Cardiac fibroblast (primary cell): ENCODE data around the gene BMPR2.
"Not testable (repeated sequence)": the region's sequence is repeated elsewhere in the genome, so short reads cannot be mapped to it uniquely, and the experiment has no call there.

ENCODE experiments used
- DNase-seq, 2 donors: peaks; one replicate each; pipeline versions ENCODE4 v3.0.0 to v3.0.0-alpha.2; 2010; ENCODE audit warnings: low read depth in 2 of 2
- H3K4me3 ChIP-seq, 2 donors: replicated peaks in 1 of 2; 1 replicate in 1 of 2; 2 replicates in 1 of 2; pipeline ENCODE4 v1.5.1; 2011; ENCODE audit warnings: low read depth in 2 of 2, low read length in 2 of 2, mild to moderate bottlenecking in 2 of 2, moderate library complexity in 1 of 2
- TF ChIP-seq, protein P1 (sequence below): IDR thresholded peaks from one replicate; pipeline ENCODE4 v1.5.1; 2011; ENCODE audit warnings: low read depth, mild to moderate bottlenecking, low read length, inconsistent platforms

Gene BMPR2

DNA sequence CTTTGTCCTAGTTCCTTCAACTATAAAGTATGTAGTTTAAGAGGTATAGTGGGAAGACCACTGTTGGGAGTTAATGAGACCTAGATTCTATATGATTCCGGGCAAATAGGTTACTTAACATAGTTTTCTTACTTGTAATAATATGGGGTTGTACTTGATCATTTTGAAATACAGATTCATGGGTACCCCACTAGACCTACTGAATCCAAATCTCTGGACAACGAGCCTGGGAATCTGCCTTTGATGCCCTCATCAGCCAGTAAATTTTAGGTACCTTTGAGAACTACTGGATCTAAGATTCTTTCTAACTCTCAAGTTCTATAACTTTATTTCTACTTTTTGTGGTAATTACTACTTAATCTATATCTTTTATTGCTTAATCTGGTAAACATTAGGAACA, 6.6 kb downstream of the BMPR2 start:
- DNase-seq = no peak
- no peak overlapping the region for H3K4me3 ChIP-seq
- TF ChIP-seq, protein P1, sequence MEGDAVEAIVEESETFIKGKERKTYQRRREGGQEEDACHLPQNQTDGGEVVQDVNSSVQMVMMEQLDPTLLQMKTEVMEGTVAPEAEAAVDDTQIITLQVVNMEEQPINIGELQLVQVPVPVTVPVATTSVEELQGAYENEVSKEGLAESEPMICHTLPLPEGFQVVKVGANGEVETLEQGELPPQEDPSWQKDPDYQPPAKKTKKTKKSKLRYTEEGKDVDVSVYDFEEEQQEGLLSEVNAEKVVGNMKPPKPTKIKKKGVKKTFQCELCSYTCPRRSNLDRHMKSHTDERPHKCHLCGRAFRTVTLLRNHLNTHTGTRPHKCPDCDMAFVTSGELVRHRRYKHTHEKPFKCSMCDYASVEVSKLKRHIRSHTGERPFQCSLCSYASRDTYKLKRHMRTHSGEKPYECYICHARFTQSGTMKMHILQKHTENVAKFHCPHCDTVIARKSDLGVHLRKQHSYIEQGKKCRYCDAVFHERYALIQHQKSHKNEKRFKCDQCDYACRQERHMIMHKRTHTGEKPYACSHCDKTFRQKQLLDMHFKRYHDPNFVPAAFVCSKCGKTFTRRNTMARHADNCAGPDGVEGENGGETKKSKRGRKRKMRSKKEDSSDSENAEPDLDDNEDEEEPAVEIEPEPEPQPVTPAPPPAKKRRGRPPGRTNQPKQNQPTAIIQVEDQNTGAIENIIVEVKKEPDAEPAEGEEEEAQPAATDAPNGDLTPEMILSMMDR = no peak

DNA sequence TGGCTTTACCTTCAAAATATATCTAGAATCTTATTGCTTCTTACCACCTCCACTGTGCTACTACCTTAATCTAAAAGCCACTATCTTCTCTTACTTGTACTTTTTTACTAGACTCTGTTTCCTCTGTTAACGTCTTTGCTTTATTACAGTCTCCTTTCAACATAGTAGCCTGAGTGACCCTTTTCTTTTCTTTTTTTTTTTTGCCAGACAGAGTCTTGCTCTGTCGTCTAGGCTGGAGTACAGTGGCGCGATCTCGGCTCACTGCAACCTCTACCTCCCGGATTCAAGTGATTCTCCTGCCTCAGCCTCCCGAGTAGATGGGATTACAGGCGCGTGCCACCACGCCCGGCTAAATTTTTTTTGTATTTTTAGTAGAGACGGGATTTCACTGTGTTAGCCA, 10.4 kb downstream of the BMPR2 start:
- DNase-seq, H3K4me3 ChIP-seq: not testable (repeated sequence)

DNA sequence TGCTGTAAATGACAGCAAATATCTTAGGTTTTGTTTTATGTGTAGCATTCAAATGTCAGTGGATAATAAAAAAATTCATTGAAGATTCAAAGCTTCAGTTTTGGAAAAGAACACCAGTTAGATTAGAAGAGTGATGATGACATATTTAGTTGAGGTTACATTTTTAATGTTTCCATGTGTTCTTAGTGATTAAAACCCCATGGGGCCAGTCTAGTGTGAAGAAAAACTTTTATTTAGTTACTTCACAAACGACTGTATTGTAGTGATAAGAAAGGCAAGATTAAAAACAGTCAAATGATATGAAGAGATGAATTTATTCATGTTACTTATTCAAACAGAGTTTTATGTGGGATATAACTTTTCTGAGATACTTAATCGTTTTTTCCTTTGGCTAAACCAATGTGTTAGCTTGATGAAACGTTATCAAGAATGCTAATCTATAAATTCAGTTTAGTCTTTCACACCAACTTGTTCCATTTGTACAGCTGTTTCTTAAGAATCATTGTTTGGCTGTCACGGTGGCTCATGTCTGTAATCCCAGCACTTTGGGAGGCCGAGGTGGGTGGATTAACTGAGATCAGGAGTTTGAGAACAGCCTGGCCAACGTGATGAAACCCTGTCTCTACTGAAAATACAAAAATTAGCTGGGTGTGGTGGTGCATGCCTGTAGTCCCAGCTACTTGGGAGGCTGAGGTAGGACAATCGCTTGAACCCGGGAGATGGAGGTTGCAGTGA, 11.6 kb downstream of the BMPR2 start:
- peak; percentile 56 to 64 for DNase-seq
- TF ChIP-seq, protein P1 = no peak
- no peak overlapping the region for H3K4me3 ChIP-seq

DNA sequence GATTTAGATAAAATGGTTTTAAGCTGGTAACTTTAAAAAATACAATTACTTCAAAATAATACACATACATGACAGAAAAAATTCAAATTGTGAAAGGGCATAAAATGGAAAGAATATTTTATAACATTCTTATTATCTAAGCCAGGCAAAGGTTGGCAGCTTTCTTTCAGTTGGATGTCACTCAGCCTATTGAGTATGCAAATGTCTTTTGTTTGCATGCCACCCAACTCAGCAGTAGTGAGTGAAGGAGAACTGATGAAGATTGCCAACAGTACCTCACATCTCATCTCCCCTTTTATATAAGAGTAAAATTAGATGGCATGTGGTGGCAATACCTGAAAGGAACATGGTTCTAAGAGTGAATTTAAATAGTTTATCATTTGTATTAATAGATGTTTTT, 24.8 kb downstream of the BMPR2 start:
- DNase-seq = no peak
- TF ChIP-seq, protein P1 = no peak
- H3K4me3 ChIP-seq = no peak overlapping the region

DNA sequence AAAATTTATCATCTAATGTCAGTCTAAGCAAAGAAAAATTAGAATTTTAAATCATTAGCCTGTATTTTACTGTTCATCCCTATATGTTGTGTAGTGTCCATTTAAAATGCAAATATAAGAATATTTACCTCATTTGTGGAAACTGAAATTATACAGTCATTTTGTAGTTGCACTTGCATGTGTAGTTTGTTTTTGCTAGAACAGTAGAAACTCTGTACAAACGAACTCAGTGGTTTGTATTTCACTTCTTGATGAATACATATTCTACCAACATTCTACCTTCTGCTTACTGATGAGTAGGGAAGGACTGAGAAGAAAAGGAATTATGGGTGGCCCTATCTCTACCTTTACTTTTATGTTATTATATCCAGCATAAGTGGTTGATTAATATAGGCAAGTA, 29.7 kb downstream of the BMPR2 start:
- no peak for DNase-seq
- H3K4me3 ChIP-seq = no peak overlapping the region
- TF ChIP-seq, protein P1 = no peak

DNA sequence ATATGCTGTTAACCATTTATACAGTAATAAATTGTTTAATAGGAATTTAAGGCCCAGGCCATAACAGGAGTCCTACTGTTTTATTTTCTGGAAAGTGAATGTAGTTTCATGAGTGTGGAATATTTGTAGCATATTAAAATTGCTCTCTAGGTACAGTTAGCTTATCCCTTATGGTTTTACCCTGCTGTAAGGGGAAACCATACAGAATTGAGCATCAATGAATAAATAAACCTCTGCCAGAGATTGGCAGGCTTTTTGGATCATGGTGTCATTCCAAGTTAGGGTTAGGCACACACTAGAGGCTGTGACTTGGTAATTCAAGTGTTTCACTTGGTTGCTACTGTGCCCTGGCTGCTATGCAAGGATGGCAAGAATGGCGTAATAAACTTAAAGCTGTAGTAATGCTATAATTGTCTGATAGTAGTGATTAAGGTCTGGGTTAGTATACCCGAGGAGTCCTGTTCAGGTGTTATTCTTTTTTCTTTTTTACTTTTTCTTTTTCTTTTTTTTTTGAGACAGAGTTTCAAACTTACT, 30.4 kb downstream of the BMPR2 start:
- no peak for DNase-seq
- no peak overlapping the region for H3K4me3 ChIP-seq
- TF ChIP-seq, protein P1 = no peak

DNA sequence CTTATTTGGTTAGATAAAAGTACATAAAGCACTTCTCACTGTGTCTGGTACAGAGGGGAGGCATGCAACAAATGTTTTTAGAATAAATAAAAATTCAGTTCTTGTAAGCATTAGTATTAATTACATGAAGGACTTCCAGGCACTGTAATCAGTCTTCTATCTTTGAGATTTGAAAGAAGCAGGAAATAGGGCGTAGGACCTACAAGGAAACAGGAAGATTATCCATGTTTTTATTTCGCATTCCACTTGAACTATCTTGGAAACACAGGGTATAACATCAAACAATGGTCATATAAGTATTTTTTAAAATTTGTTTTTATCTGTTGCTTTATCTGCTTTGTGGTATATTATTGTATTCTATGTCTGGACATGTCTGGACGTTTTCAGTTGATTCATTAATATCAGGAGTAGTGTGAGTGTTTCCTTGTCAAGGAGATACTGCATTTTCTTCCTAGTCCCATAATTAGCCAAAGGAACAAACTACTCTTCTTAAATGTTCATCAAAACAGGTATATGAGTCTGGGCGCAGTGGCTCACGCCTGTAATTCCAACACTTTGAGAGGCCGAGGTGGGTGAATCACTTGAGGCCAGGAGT, 32.5 kb downstream of the BMPR2 start:
- no peak for DNase-seq
- no peak overlapping the region for H3K4me3 ChIP-seq
- TF ChIP-seq, protein P1 = no peak
